Stimulated activated CD4-positive, alpha-beta T cell treated with anti-CD3 and anti-CD28 coated beads, Interleukin-4, amount 100 ng/mL, for 1 hour (primary cell): ENCODE data around the gene PRDM15.
A peak's percentile ranks its signal among the peaks of the same experiment; 100 is the strongest.

Experiments used
- DNase-seq: peaks from one replicate; pipeline ENCODE4 v3.0.0-alpha.2; 2020

The PRDM15 gene

DNA sequence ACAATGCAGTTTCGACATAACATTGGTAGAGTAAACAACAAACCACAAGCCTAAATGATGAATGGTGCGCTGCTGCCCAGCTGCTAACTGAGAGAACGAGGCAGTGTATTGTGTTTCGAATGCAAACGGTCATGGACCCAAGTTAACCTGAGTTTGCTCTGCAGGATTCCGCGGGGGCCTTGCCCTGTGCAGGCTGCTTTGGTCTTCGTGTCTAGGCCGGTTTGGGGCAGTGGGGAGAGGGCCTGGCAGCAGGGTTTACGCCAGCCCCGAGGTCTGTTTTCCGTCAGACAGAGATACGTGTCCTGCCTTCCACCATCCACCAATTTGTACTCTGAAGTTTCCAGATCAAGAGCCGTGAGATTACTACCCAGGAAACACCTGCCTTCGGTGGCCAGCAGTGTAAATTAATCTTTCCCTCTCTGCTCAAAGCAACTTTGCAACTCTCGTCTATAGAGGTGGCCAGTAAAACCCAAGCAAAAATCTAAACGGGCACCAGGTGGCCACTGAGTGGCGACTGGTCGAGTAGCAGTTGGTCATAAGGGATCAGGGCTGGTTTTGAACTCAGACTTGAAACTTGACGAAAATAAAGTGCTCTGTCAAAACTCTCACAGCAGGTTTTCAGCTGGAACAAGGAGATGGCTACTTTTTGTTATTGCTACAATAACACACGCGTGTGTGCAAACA is 6.3 kb upstream of the PRDM15 start:
- no peak for DNase-seq

DNA sequence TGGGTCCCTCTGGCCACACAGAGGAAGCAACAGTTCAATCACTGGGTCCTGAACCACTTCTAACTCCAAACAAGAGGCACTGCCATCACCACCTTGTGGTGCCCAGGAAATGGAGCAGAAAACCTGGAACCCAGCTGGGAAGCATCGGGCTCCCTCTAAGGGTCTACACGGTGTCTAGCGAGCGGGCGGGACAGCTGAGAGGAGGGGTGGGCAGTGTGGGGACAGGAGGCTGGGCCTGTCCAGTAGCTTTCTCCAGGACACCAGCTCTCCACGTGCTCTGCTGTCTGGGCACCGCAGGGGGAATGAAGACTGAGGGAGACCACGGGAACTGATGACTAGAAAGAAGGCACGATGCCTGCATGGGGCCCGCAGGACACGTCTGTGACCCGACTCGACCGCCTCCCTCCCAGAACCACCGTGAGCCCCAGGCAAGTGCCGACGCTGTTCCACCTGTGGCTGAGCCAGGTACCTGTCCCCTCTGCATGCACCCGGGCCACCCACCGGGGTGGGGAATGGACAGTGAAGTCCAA is 5.4 kb upstream of the PRDM15 start:
- no peak for DNase-seq

DNA sequence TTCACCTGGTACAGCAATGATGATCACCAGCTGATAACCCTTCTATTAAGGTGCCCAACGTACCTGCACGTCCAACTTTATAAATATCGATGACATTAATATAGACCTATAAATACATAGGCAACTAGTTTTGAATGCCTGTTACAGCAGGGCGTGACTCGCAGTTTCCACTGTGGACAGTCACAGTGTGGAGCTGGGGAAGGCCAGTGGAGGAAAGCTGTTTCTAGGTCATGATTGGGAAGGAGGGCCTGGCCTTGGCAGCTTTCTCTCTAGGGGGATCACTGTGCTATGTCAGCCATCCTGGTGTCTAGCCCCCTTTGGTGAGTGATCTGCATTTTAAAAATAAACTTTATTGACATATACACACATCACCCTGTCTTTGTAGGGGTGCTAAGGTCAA is 4.4 kb upstream of the PRDM15 start:
- no peak for DNase-seq

DNA sequence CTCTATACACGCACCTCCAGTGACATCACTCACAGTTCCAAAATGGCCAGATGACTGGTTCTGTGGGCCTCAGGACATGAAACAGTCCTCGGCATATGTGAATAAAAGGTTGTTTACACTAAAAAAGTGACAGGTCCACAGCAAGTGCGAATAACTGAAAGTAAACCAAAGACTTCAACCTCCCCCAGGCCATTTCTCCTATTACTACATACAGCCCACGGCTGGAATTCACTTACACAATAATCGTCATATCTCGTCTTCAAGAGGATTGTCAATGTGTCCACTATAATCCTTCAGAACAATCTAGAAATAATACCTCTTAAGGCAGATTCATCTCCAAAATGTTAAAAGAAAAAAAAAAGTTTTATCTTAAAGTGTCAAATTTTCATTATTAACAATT is 1.9 kb upstream of the PRDM15 start:
- DNase-seq = no peak

DNA sequence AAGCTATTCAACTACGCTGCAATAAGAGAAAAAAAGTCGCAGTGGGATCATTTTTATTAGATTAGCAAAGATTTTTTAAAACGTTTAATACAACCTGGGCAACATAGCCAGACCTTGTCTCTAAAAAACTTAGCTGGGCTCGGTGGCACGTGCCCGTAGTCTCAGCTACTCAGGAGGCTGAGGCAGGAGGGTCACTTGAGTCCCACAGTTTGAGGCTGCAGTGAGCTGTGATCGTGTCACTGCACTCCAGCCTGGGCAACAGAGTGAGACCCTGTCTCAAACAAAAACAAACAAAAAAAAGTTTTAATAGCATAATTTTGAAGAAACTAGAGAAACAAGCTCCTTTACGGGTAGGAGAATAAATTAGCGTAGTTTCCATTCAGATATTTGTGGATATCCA is 1.0 kb upstream of the PRDM15 start:
- DNase-seq = no peak

DNA sequence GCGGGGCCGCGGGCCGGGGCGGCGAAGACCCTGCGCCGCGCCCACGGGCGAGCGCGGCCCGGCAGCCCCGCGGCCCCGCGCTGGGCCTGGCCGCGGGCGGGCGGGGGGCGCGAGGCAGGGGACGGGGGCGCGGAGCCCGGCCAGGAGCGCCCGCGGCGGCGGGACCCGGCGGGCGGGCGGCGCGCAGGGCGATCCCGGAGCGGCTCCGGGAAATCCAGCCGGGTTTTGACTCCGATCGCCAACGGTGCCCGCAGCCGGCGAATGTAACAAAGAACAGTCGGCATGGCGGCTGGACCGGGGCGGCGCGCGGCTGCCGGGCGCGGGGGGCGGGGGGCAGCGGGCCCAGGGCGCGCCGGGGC is 334 bp downstream of the PRDM15 start:
- peak; percentile 83 for DNase-seq

DNA sequence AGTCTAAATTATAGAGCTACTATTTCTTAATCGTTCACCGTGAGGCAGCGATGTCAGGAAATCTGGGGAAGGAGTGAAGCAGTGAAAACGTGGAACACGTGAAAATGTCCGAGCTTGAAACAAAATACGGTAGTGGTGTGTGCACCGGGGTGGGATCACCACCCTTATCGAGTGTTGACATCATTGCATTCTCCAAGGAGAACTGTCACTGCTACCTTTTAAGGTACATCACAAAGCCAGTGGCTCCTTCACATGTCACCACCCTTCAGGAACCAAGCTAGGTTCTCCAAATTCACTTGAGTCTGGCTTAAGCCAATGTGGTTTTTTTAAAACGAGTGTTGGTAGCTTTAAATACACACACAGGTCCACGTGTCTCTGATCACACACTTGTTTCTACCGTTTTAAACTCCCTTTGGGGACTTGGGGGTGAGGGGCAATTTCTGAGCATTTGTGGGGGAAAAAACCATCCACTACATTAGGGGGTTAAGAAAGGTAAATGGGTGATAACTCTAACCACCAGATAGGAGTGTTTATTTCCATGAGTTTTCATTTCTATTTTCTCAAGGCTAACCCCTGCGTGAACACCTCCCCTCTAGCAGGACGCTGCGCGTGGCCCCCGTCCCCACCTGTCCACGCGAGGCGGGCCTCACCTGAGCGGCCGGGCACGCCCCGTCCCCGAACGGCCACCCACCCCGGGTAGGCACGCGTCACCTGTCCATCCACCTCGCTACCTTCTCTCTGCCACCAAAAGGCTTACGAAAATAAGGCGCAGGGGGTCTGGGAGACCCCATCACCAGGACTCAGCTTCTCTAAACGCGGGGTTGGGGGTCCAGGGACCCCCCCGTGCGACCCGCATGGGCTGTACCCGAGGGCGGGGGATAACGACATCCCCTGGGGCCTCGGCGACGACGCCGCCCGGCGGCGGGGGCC is 978 bp downstream of the PRDM15 start:
- DNase-seq = peak; percentile 40

DNA sequence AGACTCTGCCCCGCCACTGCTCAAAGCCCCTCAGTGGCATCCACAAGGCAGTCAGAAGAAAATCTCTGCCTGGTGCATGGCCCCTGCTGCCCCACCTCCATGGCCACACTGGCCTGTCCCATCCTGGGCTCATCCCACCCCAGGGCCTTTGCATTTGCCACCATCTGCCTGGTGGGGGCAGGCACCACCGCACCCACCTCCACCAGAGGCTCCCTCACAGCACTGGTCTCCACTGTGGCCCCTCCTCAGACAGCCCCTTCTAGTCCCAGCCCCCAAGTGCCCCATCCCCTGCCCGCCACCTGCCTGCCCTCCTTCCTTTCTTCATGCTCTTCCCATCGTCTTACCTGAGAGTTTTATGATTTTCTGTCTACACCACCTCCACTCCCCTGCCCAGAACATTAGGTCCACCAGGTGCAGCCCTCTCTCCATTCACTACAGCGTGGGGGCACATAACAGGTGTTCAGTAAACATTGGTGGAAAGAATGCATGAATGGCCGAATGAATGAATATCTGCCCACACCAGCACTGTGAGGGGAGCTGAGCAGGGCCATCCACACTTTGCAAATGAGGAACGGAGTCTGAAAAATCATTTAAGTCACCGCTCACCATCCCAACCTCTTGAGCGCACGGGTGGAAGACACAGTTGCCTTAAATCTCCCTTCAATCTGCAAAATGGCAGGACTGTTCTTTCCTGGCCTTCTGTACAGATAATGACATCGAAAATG is 2.1 kb downstream of the PRDM15 start:
- DNase-seq = no peak

DNA sequence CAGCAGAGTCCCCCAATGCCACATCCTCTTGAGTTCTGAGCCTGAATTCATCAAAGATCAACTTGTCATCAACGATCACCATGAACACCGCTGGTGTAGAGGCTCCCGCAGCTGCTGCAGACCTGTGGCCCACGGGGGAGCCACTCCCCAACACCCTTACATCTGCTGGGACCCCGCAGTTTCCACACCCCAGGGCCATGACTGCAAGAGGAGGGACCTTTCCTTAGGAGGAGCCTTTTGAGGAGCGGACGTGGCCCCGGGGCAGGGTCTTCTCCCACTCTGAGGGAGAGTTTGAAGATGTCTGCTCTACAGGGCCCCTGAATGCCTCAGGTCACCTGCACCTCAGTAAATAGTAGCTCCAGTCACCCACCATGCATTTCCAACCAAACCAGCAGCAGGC is 2.7 kb downstream of the PRDM15 start:
- no peak for DNase-seq

DNA sequence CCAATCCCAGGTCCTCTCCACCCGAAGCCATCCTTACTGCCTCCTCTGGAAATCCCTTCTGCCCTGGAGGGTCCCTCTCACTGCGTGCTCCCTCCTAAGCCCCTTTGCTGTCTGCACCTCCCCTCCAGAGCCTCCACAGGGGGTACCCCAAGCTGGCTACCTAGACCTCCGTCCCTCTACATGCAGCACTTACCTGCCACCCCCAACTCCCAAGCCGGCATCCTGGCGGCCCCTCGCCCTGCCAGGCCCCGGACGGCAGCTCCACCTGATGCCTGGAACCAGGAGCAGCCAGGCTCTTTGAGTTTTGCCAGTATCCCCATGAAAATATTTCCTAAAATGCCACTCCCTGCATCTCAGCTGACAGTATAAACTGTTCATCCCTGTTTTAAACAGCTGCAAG is 4.1 kb downstream of the PRDM15 start:
- no peak for DNase-seq

DNA sequence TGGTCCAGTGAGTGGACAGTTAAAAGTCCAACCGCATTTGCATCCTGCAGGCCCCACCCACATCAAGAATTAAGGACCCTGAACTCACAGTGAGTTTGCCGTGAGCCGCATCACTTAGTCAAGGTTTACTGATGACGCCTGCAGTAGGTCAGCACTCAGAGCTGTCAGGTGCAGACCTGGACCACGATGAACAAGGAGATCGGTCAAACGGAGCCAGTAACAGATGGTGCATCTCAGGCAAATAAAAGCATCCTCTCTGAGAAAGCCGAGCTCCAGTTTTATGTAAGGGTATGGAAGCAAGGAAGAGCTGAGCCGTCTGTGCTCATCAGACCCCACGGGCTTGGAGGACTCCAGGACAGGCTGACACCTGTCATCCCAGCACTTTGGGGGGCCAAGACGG is 4.5 kb downstream of the PRDM15 start:
- no peak for DNase-seq

DNA sequence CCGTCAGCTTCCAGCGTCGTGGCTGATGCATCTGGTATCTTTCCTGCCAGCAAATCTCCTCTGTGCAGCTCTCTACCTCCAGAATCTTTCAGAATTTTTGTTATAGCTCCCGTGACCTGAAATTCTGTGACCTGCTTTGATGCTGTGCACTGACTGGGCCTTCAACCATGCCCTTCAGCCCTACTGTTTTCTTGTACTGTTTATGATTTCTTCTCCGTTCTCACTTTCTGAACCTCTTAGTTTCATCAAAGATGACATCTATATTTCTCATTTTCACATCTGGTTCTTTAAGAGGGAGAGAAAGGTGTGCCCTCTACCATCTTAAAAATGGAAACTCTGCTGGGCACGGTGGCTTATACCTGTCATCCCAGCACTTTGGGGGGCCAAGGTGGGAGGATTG is 5.7 kb downstream of the PRDM15 start:
- no peak for DNase-seq

DNA sequence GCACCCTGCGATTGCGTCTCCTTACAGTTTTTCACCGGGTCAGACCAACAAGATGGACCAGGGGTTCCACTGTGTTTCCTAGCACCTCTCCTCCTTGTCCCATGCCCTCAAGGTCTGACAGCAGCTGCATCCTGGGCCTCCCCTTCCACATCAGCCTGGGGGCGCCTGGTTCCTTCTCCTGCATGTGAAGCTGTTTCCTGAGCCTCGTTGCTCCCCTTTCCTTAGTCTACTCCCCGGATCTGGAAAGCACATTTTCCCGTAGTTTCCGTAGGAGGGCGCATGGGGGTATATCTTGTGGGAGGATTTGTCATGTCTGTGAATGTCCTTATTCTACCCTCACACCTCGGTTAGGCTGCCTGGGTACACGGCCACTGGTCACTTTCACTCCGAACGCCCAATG is 6.1 kb downstream of the PRDM15 start:
- DNase-seq = no peak

DNA sequence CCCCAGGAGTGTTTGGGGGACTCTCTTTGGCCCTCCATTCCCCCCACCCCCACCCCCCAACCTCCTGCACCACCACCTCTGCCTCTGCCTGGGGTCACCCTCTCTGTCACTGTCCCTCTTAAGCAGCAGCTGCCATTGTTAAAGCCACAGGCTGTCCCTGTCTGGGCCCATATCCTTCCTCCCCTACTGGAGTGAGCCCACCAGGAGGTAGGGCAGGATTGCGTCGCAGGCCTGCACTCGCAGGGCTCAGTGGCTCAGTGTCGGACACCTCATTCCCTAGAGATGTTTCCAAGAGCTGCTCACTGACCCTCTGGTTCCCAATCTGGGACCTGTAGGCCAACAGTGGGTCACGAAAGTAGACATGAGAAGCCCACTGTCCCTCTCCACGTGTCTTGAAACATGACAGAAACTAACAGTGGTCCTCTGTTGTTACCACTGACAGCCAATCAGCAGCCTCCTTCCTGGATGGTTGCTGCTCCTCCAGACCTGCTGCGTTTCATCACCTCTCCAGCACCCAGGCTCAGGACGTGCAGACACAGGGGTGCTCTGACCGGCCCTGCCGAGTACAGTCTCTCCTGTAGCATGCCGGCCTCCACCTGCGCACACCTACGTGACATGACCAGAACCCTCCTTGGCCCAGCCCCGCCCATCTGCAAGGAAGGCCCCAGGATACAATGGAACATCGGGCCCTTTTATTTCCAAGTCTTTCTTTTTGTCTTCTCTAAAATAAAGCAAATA is 7.7 kb downstream of the PRDM15 start:
- no peak for DNase-seq

DNA sequence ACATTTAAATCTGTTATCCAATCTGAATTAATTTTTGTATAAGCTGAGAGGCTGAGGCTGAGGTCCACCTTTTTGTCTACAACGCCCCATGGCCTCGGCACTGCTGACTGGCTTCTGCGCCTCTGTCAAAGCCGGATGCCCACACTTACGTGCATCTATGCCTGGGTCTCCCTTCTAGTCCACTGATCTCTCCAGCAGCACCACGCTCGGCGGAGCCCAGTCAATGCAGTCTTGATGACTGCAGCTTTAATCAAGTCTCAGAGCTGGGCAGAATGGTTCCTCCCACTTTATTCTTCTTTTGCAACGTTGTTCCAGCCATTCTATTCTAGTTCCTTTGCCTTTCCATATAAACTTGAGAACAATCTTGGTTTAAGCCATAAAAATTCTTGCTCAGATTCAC is 9.4 kb downstream of the PRDM15 start:
- no peak for DNase-seq

DNA sequence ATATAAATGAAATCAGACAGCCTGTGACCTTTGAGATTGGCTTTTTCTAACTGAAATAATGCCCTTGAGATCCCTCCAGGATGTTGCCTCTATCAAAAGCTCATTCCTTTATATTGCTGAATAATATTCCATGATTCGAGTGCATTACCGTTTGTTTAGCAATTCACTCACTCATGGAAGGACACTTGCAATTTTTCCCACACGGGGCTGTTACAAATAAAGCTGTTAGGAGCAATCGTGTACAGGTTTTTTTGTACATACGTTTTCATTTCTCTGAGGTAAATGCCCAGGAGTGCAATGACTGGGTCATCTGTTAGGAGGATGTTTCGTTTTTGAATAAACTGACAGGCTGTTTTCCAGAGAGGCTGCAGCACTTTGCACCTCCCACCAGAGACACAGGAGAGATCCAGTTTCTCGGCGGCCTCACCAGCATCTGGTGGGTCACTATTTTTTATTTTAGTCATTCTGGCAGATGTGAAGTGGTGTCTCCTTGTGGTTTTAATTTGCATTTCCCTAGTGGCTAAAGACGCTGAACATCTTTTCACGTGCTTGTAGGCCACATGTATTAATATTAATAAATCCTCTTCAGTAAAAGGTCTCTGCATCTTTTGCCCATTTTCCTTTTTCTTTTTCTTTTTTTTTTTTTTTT is 11.0 kb downstream of the PRDM15 start:
- no peak for DNase-seq

DNA sequence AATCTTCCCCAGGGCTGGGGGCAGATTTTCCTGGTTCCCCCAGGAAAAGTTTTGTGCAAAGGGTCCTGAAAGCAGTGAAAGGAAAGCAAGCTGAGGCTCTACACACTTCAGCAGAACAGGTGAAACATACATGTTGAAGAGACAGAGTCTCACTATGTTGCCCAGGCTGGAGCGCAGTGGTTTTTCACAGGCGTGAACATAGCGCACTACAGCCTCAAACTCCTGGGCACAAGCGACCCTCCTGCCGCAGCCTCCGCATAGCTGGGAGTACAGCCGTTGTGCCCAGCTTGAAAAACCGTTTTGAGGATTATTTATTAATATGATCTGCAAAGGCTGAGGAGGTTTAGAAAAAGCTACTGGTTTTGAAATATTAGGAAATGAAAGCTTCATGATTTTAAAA is 11.8 kb downstream of the PRDM15 start:
- DNase-seq = no peak

DNA sequence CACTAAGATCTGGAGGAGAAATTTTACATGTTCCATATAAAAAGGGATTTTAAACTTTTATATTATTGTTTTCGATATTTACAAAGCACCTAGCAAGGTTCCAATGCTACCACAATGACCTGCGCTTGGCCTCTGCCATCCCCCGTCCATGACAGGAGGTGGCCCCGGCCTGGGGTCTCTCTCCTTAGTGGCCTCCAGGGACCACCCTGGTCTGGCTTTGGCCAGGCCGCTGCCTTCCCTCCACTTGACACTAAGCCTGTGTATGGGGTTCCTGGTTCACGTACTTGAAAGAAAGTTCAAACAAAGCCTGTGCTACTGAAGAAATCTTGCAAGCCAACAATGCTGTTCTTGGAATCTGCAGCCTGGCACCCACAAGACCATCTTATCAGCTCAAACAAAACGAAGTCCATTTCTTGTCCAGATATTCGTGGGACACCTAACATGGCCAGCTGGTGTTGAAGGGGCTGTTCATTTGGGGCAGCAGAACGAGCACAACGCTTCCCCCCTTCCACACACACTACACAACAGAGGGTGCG is 12.8 kb downstream of the PRDM15 start:
- no peak for DNase-seq

DNA sequence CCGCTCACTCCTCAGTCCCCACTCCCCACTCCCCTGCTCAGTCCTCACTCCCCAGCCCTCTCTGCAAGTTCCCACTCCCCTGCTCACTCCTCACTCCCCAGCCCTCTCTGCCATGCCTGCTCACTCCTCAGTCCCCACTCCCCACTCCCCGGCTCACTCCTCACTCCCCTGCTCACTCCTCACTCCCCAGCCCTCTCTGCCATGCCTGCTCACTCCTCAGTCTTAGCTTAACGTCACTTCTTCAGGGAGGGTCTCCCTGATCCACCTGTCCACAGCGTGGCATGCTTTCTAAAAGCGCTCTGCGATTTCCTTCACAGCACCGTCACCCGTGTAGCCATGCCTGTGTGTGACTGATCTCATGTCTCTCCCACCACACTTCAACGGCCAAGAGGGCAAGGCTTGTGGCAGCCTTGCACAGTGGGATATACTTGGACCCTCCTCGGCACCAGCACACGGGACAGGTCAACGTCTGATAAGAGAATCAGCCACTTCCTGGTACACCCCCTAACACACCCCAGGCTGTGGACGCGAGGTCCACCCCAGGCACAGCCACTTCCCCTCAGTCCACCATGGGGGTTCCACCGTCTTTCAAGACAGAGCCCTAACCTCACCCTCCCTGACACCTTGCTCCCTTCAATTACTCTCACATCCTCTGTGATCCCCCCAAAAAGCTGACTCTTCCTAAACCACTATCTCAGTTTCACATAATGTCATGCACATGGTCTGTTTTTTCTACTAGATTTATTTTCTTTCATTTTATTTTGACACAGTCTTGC is 14.0 kb downstream of the PRDM15 start:
- no peak for DNase-seq

DNA sequence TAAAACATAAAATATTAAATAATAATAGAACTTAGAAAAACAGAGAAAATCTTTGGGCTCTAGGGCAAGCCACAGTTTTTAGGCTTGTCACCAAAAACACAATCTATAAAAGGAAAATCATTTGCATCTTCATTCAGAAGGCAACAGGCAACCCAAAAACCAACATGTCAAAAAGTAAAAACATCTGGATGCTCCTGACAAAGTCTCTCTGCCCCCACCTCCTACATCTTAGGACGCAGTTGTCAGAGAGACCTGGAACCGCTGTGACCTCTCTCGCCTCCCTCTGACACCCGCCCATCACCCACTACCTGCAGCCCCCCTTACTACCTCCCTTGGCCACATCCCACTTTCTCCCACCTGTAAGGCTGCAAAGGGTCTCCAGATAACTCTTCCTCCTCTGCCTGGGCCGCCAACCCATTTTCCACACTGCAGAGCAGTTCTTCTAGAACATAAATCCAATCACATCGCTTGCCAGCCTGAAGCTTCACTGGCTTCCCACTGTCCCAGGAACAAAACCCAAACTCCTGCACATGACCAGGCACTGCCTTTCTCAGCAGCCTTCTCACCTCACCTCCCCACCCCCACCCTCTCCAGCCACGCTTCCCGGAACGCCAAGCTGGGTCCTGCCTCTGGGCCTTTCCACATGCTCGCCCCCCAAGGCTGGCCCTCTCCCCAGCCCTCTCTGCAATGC is 14.7 kb downstream of the PRDM15 start:
- DNase-seq = no peak

DNA sequence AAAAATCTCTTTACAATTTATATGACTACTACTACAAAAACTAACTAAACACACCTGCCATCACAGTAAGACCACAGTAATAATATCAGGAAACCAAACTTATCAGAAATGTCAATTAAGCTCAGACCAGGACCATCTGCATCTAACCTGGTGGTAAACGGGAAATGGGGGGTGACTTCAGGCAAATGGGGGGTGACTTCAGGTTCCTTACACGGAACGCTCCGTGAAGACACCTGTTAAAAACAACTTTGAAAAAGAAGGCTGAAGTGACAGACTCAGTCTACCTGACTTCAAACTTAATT is 15.8 kb downstream of the PRDM15 start:
- no peak for DNase-seq
